HG03045 (cell line): Measurements from ENCODE around the gene RAVER2.
"Not testable (repeated sequence)": the region's sequence is repeated elsewhere in the genome, so short reads cannot be mapped to it uniquely, and the experiment has no call there.

ENCODE experiments used
- ATAC-seq: cut with Tn5 transposase; IDR thresholded peaks from one replicate; pipeline ENCODE4 v1.9.1; 2021; ENCODE audit warnings: mild to moderate bottlenecking, moderate library complexity; ENCODE audit not compliant: unreplicated experiment

Gene RAVER2

DNA sequence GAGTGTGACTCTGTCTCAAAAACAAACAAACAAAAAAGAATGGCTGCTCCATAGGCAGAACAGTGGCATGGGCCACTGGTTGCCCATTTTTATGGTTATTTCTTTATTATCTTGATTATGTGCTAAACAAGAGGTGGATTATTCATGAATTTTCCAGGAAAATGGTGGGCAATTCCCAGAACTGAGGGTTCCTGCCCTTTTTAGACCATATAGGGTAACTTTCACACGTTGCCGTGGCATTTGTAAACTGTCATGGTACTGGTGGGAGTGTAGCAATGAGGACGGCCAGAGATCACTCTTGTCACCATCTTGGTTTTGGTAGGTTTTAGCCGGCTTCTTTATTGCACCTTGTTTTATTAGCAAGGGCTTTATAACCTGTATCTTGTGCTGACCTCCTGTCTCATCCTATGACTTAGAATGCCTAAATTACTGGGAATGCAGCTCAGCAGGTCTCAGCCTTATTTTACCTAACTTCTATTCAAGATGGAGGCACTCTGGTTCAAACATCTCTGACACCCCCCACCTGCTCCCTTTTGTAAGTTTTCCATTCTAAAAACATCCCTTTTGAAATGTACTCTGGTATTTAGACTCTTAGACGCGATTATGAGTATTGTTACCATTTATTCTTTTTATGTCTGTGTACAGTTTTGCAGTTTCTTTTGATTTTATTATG, 57.1 kb downstream of the RAVER2 start:
- no peak for ATAC-seq

DNA sequence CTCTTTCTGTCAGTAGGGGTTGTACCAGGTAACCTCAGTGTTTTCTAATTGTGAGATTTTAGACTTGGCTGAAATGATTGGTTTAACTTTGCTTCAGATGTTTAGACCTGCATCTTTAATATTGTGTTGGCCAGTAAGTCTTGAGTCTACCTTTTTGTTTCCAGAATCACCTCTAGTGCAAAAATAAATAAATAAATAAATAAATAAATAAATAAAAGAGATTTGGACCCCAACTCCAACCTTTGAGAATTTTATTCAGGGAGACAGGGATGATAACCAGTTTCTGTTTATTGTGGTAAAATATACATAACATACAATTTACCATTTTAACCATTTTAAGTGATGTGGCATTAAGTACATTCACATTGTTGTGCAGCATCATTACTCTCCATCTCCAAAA, 64.4 kb downstream of the RAVER2 start:
- ATAC-seq = no peak

DNA sequence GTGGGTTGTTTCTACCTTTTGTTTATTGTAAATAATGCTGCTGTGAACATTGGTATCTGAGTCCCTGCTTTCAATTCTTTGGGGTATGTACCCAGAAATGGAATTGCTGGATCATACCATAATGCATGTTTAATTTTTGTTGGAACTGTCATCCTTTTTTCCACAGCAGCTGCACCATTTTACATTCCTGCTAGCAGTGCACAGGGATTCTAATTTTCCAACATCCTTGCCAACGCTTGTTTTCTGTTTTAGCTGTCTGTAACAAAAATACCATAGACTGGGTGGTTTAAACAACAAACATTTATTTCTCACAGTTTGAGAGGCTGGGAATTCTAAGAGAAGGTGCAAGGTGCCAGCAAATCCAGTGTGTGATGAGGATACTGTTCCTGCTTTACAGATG, 65.1 kb downstream of the RAVER2 start:
- no peak for ATAC-seq

DNA sequence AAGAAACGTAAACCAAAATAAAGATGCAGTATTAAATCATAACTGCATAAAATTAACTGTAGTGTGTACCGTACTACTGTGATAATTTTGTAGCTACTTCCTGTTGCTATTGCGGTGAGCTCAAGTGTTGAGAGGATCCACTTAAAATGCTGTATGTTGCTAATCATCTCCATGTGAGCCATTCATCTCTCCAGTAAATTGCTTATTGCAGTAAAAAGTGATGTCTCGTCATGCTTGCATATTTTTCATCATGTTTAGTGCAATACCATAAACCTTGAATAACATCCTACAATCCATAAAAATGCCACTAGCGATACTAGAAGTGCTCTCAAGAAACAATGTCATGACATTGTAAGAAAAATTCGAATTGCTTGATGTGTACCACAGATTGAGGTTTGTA, 66.3 kb downstream of the RAVER2 start:
- no peak for ATAC-seq

DNA sequence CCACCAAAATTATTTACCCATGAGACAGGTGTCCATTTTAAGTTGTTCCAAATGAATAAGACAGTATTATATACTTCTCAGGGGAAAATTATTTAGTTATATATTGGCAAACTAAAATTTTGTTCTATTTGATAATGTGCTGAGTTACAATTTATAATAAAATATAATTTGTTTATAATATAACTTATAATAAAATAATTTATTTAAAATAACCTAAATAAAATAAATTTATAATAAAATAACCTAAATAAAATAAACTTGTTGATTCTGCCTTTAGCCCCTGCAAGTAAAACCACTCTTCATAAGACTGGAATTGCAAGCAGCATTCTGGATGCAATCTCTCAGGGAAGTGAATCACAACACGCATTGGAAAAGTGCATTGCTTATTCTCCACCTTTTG, 69.6 kb downstream of the RAVER2 start:
- no peak for ATAC-seq

DNA sequence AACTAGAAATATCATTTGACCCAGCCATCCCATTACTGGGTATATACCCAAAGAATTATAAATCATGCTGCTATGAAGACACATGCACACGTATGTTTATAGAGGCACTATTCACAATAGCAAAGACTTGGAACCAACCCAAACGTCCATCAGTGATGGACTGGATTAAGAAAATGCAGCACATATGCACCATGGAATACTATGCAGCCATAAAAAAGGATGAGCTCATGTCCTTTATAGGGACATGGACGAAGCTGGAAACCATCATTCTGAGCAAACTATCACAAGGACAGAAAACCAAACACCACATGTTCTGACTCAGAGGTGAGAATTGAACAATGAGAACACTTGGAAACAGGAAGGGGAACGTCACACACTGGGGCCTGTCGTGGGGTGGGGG, 72.5 kb downstream of the RAVER2 start:
- not testable (repeated sequence) for ATAC-seq

DNA sequence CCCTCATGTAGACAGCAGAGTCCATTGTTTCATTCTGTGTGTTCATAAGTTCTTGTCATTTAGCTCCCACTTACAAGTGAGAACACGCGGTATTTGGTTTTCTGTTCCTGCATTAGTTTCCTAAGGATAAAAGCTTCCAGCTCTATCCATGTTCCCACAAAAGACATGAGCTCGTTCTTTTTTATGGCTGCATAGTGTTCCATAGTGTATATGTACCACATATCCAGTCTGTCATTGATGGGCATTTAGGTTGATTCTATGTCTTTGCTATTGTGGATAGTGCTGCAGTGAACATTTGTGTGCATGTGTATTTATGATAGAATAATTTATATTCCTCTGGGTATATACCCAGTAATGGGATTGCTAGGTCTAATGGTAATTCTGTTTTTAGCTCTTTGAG, 75.7 kb downstream of the RAVER2 start:
- ATAC-seq = not testable (repeated sequence)

DNA sequence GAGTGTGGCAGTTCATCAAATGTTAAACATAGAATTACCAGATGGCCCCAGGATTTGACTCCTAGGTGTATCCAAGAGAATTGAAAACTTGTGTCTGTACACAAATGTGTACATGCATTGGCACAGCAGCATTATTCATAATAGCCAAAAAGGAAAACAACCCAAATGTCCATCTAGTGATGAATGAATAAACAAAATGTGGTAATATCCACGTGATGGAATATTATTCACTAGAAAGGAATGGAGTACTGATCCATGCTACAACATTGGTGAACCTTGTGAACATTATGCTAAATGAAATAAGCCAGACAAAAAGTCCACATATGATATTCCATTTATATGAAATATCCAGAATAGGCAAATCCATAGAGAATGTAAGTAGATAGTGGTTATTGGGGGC, 77.7 kb downstream of the RAVER2 start:
- no peak for ATAC-seq

DNA sequence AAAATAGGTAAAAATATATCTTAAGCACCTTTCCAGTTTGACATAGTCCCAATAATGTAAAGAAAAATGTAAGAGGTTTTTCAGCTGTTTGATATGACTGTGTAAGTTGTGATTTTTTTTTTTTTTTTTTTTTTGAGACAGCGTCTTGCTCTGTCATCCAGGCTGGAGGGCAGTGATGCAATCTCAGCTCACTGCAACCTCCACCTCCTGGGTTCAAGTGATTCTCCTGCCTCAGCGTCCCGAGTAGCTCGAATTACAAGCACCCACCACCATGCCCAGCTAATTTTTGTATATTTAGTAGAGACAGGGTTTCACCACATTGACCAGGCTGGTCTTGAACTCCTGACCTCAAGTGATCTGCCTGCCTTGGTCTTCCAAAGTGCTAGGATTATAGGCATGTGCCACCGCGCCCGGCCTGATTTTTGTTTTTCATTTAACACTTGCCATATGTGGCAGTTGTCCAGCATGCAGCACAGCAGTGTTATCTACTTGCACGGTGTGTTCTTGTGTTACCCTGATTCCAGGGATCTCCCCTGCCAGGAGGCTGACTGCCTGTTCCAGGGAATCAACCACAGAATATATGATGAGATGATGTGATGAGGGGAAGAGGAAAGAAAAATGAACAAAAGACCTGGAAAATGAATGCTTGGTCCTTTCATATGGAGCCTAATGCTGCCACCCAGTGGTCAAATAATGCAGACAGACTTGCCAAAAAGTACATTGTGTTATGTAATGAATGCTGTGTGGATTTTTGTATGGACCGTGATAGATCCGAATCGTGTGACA, 79.0 kb downstream of the RAVER2 start:
- no peak for ATAC-seq

DNA sequence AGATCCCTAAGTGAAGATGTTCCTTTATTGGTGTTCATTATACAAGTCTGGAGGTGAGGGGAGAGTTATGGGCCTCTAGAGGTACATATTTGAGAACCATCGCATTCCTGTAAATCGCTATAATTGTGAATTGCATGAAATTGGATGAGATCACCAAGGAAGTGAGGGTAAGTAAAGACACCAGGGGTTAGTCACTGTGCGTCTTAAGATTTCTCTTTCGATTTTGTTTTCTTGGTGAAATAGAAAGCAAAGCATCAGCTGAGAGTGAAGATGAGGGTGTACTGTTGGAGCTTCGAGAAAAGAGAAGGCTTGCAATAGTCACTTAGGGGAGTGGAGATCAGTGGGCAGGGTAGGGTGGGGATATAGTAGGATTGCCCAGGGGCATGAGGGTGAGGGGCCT, 82.1 kb downstream of the RAVER2 start:
- ATAC-seq = no peak

DNA sequence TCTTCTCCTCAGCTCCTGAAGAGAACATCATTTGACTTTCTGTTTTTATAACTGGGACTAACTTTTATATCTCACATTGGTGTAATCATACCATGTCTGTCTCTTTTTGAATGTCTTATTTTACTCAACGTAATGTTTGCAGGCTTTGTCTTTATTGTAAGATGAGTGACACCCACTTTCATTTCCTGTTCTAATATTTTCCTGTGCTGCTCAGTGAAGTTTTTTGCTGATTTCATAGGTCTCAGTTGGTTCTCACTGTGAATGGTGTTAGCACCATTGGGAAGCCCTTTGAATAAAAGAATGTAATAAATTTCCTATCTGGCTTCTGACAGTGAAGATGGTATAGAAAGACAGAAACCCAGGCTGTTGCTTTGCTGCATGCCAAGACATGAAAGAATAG, 84.0 kb downstream of the RAVER2 start:
- ATAC-seq = no peak

DNA sequence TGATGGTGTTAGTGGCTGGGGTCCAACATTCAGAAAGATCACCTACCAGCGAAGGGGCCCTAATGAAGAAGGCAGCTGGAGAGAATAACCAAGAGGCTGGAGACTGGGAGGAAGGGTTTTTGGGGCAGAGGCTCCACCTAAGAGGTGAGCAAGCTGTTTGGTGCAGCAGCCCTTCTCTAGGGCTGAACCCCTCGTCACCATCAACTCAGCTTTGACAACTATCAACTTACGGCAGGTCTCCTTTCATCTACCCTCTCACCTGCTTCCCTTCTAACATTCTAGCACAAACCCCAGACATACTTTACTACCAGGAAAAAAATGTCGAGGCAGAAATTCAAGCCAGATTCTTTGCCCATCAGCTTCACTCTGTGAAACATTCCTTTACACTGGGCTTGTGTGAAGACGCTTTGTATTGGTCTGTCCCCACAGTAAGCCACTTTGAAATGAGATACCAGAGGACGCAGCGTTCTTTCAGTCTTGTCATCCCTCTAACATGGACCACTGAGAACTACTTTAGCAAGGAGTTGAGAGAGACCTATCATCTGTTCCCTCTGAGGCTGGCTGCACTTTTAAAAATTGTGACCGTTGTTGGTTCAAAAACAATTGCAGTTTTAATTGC, 84.6 kb downstream of the RAVER2 start:
- no peak for ATAC-seq

DNA sequence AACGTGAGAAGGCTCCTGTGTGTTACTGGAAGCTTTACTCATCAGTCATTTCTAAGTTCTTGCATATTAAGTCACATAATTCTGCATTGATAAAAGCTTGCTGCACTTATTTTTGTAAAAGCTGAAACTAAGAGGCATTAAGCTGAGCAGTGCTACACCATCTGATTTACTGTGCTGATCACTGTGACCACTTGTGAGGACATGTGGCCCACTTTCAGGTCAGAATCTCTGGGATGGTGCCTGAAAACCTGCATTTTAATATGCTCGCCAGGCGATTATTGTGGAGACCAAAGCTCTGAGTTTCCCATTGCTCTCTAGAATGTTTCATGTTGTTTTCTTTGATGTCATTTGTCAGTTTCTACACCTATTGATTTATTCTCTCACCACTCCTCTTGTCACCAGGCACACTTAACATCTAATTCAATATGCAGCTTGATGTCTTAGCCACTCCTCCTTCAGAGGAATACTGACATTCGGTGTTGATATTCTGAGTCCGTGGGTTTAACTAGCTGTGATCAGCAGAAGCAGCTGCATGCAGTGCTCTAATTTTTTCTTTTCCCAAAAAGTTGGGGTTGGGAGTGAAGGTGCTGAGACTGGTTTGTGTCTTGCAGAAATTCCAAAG, 85.3 kb downstream of the RAVER2 start:
- ATAC-seq = no peak

DNA sequence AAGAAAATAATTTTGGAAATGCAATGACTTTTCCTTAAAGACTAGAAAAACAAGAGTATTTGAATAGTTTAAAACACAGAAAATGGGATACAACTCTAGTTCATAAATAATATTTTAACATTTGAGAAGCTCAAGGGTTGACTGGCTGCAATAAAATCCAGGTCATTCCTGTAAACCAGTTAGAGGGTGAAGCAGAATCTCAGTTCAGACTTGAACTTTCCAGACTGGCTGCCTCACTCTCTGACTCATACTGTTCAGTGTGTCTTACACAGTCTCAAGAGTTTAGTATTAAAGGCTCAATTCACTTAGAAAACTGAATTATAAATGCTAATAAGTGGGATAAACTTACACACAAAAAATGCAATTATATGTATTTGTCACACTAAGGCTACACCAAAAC, 89.9 kb downstream of the RAVER2 start:
- no peak for ATAC-seq

DNA sequence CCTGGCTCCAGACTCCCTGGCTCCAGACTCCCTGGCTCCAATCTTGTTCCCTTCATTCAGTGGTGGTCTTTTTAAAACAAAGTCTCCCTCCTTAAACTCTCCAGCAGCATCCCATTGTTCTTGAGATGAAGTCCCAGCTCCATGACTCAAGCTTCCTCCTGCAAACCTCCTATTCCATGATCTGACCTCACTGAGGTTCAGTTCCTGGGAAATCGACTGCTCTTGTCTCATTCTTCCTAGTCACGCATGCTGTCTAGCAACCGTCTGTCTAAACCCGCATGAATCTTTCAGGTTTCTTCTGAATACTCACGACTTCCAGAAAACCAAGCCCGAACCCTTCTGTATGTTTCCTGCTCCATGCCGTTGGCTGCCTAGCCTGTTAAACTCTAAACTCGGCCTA, 91.9 kb downstream of the RAVER2 start:
- ATAC-seq = no peak

DNA sequence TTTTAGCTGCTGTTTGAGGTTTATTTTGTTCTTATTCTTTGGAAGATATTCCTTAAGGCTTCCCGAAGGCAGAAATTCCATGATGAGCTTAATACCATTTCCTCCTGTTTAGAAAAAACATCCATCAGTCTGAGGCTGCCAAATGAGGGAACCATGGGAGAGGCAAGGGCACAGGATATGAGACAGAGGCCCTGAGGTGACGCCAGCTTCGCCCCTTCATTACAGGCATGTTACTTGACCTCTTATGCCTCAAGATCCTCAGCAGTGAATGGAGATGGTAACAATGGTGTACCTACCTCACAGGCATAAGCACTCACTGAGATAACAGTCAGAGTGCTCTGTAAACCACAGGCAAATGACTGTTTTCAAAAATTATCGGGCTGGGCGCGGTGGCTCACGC, 93.6 kb downstream of the RAVER2 start:
- ATAC-seq = no peak

DNA sequence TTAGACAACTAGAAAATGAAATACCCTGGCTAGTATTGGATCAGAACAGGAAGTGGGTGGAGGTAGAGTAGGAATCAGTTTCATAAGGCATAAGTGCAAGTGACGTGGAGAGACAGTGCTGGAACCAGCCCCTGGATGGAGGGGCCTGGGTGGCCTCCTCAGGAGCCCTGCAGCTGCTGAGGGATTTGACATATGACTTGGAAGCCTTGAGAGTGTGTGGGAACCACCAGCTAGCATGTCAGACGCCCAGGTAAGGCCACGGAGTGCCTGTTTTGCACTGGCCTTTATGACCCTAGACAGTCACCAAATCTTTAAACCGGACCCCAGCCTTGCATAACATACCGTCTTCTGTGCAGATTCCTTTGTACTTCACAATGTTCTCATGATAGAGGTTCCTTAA, 94.4 kb downstream of the RAVER2 start:
- no peak for ATAC-seq

DNA sequence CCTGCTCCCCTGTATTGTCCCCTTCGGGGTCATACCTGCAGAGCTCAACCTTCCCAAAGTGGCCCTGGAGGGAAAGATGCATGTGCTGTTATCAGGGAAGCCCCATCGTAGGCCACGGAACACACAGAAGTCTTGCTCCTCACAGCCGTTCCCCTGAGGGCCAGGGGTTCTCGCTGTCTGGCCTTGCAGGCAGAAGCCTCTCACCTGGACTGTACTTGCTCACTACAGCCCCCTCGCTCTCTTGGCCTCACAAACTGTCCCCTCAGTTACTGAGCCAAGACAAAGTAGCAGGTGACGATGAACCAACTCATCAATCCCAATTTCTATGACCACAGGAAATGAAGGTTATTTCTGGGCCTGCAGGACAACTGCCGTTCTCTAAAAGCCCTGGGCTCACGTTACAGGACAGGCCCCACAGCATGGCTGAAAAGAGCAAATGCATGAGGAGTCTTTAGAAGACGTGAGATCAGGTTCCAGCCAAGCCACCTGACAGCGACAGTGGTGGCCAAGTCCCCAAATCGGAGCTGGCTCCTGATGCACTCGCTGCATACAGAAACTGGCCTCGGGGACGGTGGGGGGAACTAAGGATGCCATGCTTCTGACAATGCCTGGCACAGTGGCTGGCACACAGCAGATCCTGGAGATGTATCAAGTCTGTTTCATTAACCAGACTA, 95.0 kb downstream of the RAVER2 start:
- no peak for ATAC-seq

DNA sequence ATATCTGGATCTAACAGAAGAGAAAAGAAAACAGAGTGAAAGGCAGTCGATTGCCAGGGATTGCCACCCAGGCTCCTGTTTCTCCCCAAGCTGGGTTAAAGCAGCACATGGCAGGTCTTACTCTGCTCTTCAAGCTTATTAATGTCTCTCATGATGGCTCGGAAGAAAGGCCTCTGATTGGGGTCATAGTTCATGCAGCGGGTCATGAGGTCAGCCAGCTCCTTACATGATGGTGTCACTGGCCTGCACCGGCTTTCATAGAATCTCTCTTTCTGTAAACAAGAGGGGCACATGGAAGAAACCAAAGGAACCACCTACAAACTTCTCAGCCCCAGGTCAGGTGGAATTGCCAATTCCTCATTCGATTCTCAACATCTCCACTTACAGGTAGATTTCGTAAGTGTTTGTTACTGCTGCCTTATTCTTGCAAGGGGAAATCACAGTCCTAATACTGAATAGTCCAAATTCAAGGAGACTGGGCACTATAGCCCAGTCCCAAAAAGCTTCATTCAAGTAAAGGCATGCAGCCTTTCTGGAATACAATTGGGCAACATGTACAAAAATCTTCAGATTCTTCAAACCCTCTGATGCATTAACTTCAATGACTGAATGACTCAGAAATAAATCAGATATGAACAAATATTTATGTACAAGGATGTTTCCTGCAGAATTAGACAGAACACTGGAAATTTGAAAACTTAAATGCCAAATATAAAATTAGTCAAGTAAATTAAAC, 96.6 kb downstream of the RAVER2 start:
- ATAC-seq = no peak

DNA sequence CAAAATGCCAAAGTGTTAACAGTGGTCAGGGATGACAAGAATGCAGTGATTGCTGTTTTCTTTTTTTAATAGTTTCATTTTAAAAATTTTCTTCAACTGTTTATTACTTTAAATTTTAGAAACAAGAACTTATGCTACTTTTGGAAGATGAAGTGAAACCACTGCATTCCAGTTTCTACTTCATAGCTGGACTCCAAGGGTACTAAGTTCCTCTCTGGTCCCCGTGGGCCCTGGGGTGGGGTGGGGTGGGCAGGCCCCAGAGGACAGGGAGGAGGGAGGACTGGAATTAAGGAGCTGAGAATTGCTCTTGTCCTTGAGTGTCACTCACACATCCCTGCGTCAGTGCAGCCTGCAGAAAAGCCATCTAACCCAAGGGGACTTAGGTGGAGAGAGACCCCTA, 97.3 kb downstream of the RAVER2 start:
- no peak for ATAC-seq

DNA sequence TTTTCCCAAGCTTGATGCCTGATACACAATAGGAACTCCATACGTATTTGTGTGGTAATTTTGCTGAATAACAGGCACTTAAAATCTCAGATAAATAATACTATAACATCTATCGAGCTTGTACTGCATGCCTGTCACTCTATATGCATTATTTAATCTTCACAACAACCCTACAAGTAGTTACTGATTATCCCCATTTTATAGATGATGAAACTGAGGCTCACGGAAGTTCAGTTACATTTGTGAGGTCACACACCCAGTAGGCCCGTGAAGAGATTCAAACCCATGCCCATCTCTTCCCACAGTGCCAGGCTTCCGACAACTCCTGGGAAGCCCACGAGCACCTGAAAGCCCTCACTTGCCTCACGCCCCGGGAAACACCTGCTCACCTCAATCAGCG, 98.8 kb downstream of the RAVER2 start:
- no peak for ATAC-seq
